Liver (tissue), 9 donors: Measurements from ENCODE around the gene ORM2. TPM values are rescaled to one million over a fixed set of nuclear protein-coding genes. Genes with fewer than 3 reads are reported as not detected.

Experiments
- DNase-seq: peaks from one replicate; pipeline ENCODE4 v3.0.0-alpha.2; 2017; ENCODE audit warnings: low spot score
- H3K27ac ChIP-seq, 2 donors: one replicate each; pipeline ENCODE4 v1.7.0; 2013; ENCODE audit warnings: inconsistent platforms in 2 of 2, low read length in 2 of 2, control low read depth in 1 of 2, low read depth in 1 of 2, mild to moderate bottlenecking in 1 of 2
- H3K27me3 ChIP-seq, 4 donors: one replicate each; pipeline versions ENCODE4 v1.6.1 to v1.7.0; 2013; ENCODE audit warnings: low read length in 3 of 4, inconsistent platforms in 1 of 4, mild to moderate bottlenecking in 1 of 4, moderate library complexity in 1 of 4; ENCODE audit not compliant: control insufficient read depth in 4 of 4, insufficient read depth in 4 of 4
- H3K36me3 ChIP-seq, 4 donors: one replicate each; pipeline versions ENCODE4 v1.6.1 to v1.7.0; 2013; ENCODE audit warnings: low read length in 3 of 4, mild to moderate bottlenecking in 3 of 4, low read depth in 1 of 4, moderate library complexity in 1 of 4; ENCODE audit not compliant: control insufficient read depth in 4 of 4, insufficient read depth in 3 of 4
- H3K4me1 ChIP-seq, 4 donors: one replicate each; pipeline versions ENCODE4 v1.6.1 to v1.7.0; 2013; ENCODE audit warnings: low read length in 3 of 4, mild to moderate bottlenecking in 3 of 4, moderate library complexity in 1 of 4; ENCODE audit not compliant: control insufficient read depth in 4 of 4, insufficient read depth in 4 of 4
- H3K4me3 ChIP-seq, 3 donors: one replicate each; pipeline versions ENCODE4 v1.6.1 to v1.7.0; 2013; ENCODE audit warnings: low read length in 3 of 3, control low read depth in 1 of 3, low read depth in 1 of 3, mild to moderate bottlenecking in 1 of 3
- H3K9ac ChIP-seq, 2 donors: one replicate each; pipeline ENCODE4 v1.7.0; 2013; ENCODE audit warnings: low read length in 2 of 2, mild to moderate bottlenecking in 2 of 2, moderate library complexity in 2 of 2, control low read depth in 1 of 2, low read depth in 1 of 2
- H3K9me3 ChIP-seq, 4 donors: one replicate each; pipeline versions ENCODE4 v1.6.1 to v1.7.0; 2013; ENCODE audit warnings: low read length in 3 of 4; ENCODE audit not compliant: control insufficient read depth in 4 of 4
- ATF3 ChIP-seq: IDR thresholded peaks from 2 replicates; pipeline ENCODE4 v1.6.1; 2016; ENCODE audit warnings: antibody characterized with exemption
- CTCF ChIP-seq: fragments of 150-350 bp; IDR thresholded peaks from 2 replicates; pipeline ENCODE4 v1.5.1; 2017; ENCODE audit warnings: improper control_type of control experiment, low read depth, low read length; ENCODE audit not compliant: missing input control
- EGR1 ChIP-seq, 2 donors: IDR thresholded peaks; 2 replicates each; pipeline ENCODE4 v1.6.1; 2016 to 2018; ENCODE audit warnings: antibody characterized with exemption in 2 of 2, low read depth in 2 of 2
- FOXA1 ChIP-seq: IDR thresholded peaks from 2 replicates; pipeline ENCODE4 v1.6.1; 2016; ENCODE audit warnings: antibody characterized with exemption
- FOXA2 ChIP-seq: IDR thresholded peaks from 2 replicates; pipeline ENCODE4 v1.6.1; 2016; ENCODE audit warnings: antibody characterized with exemption
- GABPA ChIP-seq, 2 donors: IDR thresholded peaks in 1 of 2; conservative IDR thresholded peaks in 1 of 2; 2 replicates each; pipeline ENCODE4 v1.6.1; 2016; ENCODE audit warnings: antibody characterized with exemption in 2 of 2, mild to moderate bottlenecking in 1 of 2, moderate library complexity in 1 of 2
- HNF4G ChIP-seq: IDR thresholded peaks from 2 replicates; pipeline ENCODE4 v1.6.1; 2016; ENCODE audit warnings: antibody characterized with exemption
- JUND ChIP-seq, 2 donors: IDR thresholded peaks; 2 replicates each; pipeline ENCODE4 v1.6.1; 2016; ENCODE audit warnings: antibody characterized with exemption in 2 of 2
- MAX ChIP-seq: IDR thresholded peaks from 2 replicates; pipeline ENCODE4 v1.6.1; 2016; ENCODE audit warnings: antibody characterized with exemption
- NR2F2 ChIP-seq: IDR thresholded peaks from 2 replicates; pipeline ENCODE4 v1.6.1; 2016; ENCODE audit warnings: antibody characterized with exemption
- RAD21 ChIP-seq, 2 donors: IDR thresholded peaks; 2 replicates each; pipeline ENCODE4 v1.6.1; 2016; ENCODE audit warnings: antibody characterized with exemption in 2 of 2, mild to moderate bottlenecking in 2 of 2
- REST ChIP-seq: IDR thresholded peaks from 2 replicates; pipeline ENCODE4 v1.6.1; 2016; ENCODE audit warnings: antibody characterized with exemption, mild to moderate bottlenecking
- RXRA ChIP-seq, 2 donors: IDR thresholded peaks; 2 replicates each; pipeline ENCODE4 v1.6.1; 2017 to 2018; ENCODE audit warnings: antibody characterized with exemption in 2 of 2, mild to moderate bottlenecking in 1 of 2
- SP1 ChIP-seq: IDR thresholded peaks from 2 replicates; pipeline ENCODE4 v1.6.1; 2018; ENCODE audit warnings: antibody characterized with exemption, mild to moderate bottlenecking
- TAF1 ChIP-seq: conservative IDR thresholded peaks from 2 replicates; pipeline ENCODE4 v1.6.1; 2016; ENCODE audit warnings: antibody characterized with exemption, mild to moderate bottlenecking
- YY1 ChIP-seq: IDR thresholded peaks from 2 replicates; pipeline ENCODE4 v1.6.1; 2016; ENCODE audit warnings: antibody characterized with exemption, mild to moderate bottlenecking
- ZBTB33 ChIP-seq: IDR thresholded peaks from 2 replicates; pipeline ENCODE4 v1.6.1; 2016; ENCODE audit warnings: antibody characterized with exemption
- WGBS: extraction: QIAGEN DNeasy Blood & Tissue Kit; methylation state at CpG from one replicate; pipeline ENCODE4 v1.1.7; 2013; 5-methylcytosine and 5-hydroxymethylcytosine counted together
- polyA plus RNA-seq, 2 donors: library from polyadenylated mRNA; stranded (reverse) in 1 of 2; unstranded in 1 of 2; fragments of 200-250 nt in 1 of 2; fragments of >200 nt in 1 of 2; fragmentation: Nextera tagmentation in 1 of 2; extraction: Ambion mirVana in 1 of 2; gene quantifications; one replicate each; pipeline versions ENCODE4 v1.2.1 to v1.2.3, GENCODE V29; 2013 to 2015
- total RNA-seq, 2 donors: library from RNA; depleted of rRNA; stranded (reverse); fragments of >200 nt; gene quantifications; one replicate each; pipeline ENCODE4 v1.2.3, GENCODE V29; 2014
- donor health status: healthy.
- donor health status: healthy.
- donor health status: healthy.
- donor health status: healthy.
- donor health status: healthy.

ORM2 gene
- total and polyA plus RNA-seq, 4 donors = 276 to 7,373 (median 5,310) TPM

GRCh38 chr9:114348906-114349482 is 19.3 kb downstream of the ORM2 start:
- TF ChIP-seq TAF1 = no peak
- TF ChIP-seq EGR1 (IDR thresholded peaks at IDR 0.05; ENCODE audit: low read depth in 2 of 2) = no peak
- no peak for TF ChIP-seq CTCF
- no peak for TF ChIP-seq YY1
- no peak for TF ChIP-seq HNF4G
- no peak for TF ChIP-seq FOXA1
- no peak for TF ChIP-seq ZBTB33
- TF ChIP-seq MAX = no peak
- TF ChIP-seq ATF3 = no peak
- no peak for TF ChIP-seq FOXA2
- TF ChIP-seq RAD21 (IDR thresholded peaks at IDR 0.05) = no peak
- TF ChIP-seq GABPA (IDR thresholded peaks at IDR 0.05 in 1 of 2, conservative IDR thresholded peaks at IDR 0.05 in 1 of 2) = no peak
- TF ChIP-seq REST = no peak
- no peak for TF ChIP-seq NR2F2
- no peak for TF ChIP-seq JUND (IDR thresholded peaks at IDR 0.05)
- no peak for TF ChIP-seq RXRA (IDR thresholded peaks at IDR 0.05)
- no peak for TF ChIP-seq SP1
- Histone ChIP-seq H3K9me3 (no peaks in the 10 kb centered on the region), H3K4me3 (no peak overlapping the region), H3K27ac (no peak overlapping the region), H3K27me3 (no peaks in the 10 kb centered on the region), H3K9ac (no peak overlapping the region), H3K36me3 (peaks cover 11 to 61% (median 52%) of the 10 kb centered on the region in 4 donors), H3K4me1 (peaks cover 0 to 6% (median 0%) of the 10 kb centered on the region in 4 donors)
- DNase-seq = no peak
- 69% methylated on average over 9 of the region's 9 CpGs for WGBS
